ENCODE measurements around the gene RNASE13.

RNASE13 gene

DNA sequence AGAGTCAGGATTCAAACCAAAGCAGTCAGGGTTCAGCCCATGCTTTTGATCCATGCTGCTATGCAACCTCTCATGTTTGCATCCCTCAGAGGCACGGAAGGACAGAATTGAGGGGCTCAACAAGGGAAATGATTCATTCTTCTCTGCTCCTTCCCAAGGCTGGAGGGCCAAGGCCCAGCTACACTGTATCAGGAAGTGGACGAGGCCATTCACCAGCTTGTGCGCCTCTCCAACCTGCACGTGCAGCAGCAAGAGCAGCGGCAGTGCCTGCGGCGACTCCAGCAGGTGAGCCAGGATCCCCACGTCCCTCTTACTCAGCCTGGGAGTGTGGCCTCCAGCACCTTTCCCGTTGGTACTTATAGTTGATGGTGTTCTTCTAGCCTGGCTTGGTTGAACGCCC lies 44.1 kb upstream of the RNASE13 start:
- H3K9me3 ChIP-seq (ENCODE audit: control insufficient read depth, low read length), result no peaks in the 10 kb centered on the region
- no peak overlapping the region for H3K9ac ChIP-seq
- no peaks in the 10 kb centered on the region for H3K27me3 ChIP-seq (ENCODE audit: control insufficient read depth, insufficient read depth, low read length)
- TF ChIP-seq, protein P1, sequence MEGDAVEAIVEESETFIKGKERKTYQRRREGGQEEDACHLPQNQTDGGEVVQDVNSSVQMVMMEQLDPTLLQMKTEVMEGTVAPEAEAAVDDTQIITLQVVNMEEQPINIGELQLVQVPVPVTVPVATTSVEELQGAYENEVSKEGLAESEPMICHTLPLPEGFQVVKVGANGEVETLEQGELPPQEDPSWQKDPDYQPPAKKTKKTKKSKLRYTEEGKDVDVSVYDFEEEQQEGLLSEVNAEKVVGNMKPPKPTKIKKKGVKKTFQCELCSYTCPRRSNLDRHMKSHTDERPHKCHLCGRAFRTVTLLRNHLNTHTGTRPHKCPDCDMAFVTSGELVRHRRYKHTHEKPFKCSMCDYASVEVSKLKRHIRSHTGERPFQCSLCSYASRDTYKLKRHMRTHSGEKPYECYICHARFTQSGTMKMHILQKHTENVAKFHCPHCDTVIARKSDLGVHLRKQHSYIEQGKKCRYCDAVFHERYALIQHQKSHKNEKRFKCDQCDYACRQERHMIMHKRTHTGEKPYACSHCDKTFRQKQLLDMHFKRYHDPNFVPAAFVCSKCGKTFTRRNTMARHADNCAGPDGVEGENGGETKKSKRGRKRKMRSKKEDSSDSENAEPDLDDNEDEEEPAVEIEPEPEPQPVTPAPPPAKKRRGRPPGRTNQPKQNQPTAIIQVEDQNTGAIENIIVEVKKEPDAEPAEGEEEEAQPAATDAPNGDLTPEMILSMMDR (IDR thresholded peaks at IDR 0.05), result no peak
- no peaks in the 10 kb centered on the region for H3K36me3 ChIP-seq (ENCODE audit: control insufficient read depth, insufficient read depth, low read length)
- no peak overlapping the region for H3K27ac ChIP-seq
- peaks cover 10% of the 10 kb centered on the region for H3K79me2 ChIP-seq
- H3K4me1 ChIP-seq, result peaks cover 2% of the 10 kb centered on the region
- H3K4me3 ChIP-seq (ENCODE audit: low read depth, low read length), result no peak overlapping the region
- H3K4me2 ChIP-seq (ENCODE audit: low read length), result no peak overlapping the region
- no peak overlapping the region for H2AFZ ChIP-seq

DNA sequence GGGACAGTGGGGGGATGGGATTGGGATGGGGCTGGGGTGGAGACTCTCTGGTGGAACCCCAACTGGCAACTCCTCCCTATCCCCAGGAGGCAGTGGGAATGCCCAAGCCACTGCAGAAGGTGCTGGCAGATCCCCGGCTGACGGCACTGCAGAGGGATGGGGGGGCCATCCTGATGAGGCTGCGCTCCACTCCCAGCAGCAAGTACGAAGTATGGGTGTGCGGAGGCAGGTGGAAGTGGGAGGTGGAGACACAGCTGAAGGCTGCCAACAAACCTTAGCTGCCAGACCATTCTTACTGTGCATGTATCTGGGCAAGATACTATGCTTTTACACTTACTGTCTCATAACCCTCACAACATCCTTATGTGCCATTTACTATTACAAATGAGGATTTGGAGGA lies 43.7 kb upstream of the RNASE13 start:
- Histone ChIP-seq H3K79me2 (peaks cover 10% of the 10 kb centered on the region), H3K4me3 (ENCODE audit: low read depth, low read length) (no peak overlapping the region), H2AFZ (no peak overlapping the region), H3K4me1 (peaks cover 2% of the 10 kb centered on the region), H3K27ac (no peak overlapping the region), H3K9ac (no peak overlapping the region), H3K9me3 (ENCODE audit: control insufficient read depth, low read length) (no peaks in the 10 kb centered on the region), H3K4me2 (ENCODE audit: low read length) (no peak overlapping the region), H3K27me3 (ENCODE audit: control insufficient read depth, insufficient read depth, low read length) (no peaks in the 10 kb centered on the region), H3K36me3 (ENCODE audit: control insufficient read depth, insufficient read depth, low read length) (no peaks in the 10 kb centered on the region)
- TF ChIP-seq, protein P1 (IDR thresholded peaks at IDR 0.05), result no peak

DNA sequence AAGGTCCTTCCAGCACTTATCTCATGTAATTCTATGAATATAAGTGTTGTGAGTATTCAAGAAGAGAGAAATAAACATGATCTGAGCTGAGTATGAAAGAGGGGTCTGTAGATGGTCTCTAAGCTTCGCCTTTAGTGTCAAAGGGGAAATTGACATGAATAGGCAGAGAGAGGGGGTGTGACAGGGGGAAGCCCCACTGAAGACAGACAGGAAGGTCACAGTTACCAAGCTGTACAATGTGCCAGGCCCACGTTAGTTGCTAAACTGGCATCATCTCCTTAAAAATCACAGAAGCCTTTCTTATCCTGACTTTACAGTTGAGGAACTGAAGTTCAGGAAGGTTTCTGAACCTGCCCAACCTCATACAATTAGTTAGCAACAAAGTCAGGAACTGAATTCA lies 43.1 kb upstream of the RNASE13 start:
- Histone ChIP-seq H3K79me2 (peaks cover 10% of the 10 kb centered on the region), H3K27me3 (ENCODE audit: control insufficient read depth, insufficient read depth, low read length) (no peaks in the 10 kb centered on the region), H3K4me1 (peaks cover 2% of the 10 kb centered on the region), H3K4me3 (ENCODE audit: low read depth, low read length) (no peak overlapping the region), H3K9ac (no peak overlapping the region), H3K4me2 (ENCODE audit: low read length) (no peak overlapping the region), H3K9me3 (ENCODE audit: control insufficient read depth, low read length) (no peaks in the 10 kb centered on the region), H3K27ac (no peak overlapping the region), H3K36me3 (ENCODE audit: control insufficient read depth, insufficient read depth, low read length) (no peaks in the 10 kb centered on the region), H2AFZ (no peak overlapping the region)
- TF ChIP-seq, protein P1 (IDR thresholded peaks at IDR 0.05), result no peak

DNA sequence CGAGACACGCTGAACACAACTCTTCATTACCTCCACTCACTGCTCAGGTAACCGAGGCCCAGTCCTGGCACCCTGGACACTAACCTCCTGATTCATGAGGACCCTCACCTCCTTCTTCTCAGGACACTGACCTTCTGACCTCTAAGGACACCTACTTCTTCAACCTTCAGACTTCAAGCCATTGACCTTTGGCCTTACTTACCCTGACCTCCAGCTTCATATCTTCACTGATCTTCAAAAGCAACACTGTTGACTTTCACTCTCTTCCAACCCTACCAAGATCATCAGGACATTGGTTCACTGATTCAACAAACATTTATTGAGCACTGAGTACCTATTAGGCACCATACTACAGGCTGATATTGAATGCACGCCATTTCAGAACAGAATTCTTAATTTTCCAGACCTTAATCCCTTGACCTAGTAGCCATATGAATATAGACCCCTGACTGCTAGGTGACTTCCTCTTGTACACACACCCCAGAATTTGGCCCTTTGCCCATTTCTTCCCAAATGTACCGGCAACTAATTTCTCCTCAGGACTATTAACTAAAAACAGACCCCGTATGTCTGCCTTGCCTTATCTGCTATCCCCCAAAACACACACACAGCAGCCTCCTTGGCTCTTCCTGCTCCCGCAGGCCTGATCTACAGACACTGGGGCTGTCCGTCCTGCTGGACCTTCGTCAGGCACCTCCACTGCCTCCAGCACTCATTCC lies 41.3 kb upstream of the RNASE13 start:
- H3K27me3 ChIP-seq (ENCODE audit: control insufficient read depth, insufficient read depth, low read length), result no peaks in the 10 kb centered on the region
- TF ChIP-seq, protein P1 (IDR thresholded peaks at IDR 0.05), result no peak
- no peak overlapping the region for H3K9ac ChIP-seq
- H3K79me2 ChIP-seq, result peaks cover 12% of the 10 kb centered on the region
- no peak overlapping the region for H2AFZ ChIP-seq
- H3K4me1 ChIP-seq, result peaks cover 12% of the 10 kb centered on the region
- H3K36me3 ChIP-seq (ENCODE audit: control insufficient read depth, insufficient read depth, low read length), result no peaks in the 10 kb centered on the region
- H3K9me3 ChIP-seq (ENCODE audit: control insufficient read depth, low read length), result no peaks in the 10 kb centered on the region
- H3K4me3 ChIP-seq (ENCODE audit: low read depth, low read length), result no peak overlapping the region
- no peak overlapping the region for H3K27ac ChIP-seq
- H3K4me2 ChIP-seq (ENCODE audit: low read length), result no peak overlapping the region
